UCSD-AML1 (cell line): ENCODE measurements around the gene RPUSD1.

Experiments
- DNase-seq: peaks from one replicate; lab custom pipeline; 2025; ENCODE audit not compliant: unreplicated experiment; lab: John Stamatoyannopoulos, UW

RPUSD1 gene

GRCh38 chr16:799948-800833 lies 12.0 kb upstream of the RPUSD1 start, which contains the start of gene GNG13:
GNG13 (minus strand) TSS chr16:800734; CDS start chr16:799077, 1,657 bp downstream.
- DNase-seq = no peak

GRCh38 chr16:799111-799947 lies 11.1 kb upstream of the RPUSD1 start:
- DNase-seq = no peak

- DNase-seq = no peak
Observed at GRCh38 chr16:798666-799065, 10.5 kb upstream of the RPUSD1 start.

- DNase-seq = no peak
Observed at GRCh38 chr16:797686-798085, 9.5 kb upstream of the RPUSD1 start.

GRCh38 chr16:797120-797420 lies 8.9 kb upstream of the RPUSD1 start:
- DNase-seq = no peak

GRCh38 chr16:796296-797119 lies 8.3 kb upstream of the RPUSD1 start:
- no peak for DNase-seq

GRCh38 chr16:795580-796229 lies 7.5 kb upstream of the RPUSD1 start:
- no peak for DNase-seq

- no peak for DNase-seq
Observed at GRCh38 chr16:794853-795466, 6.8 kb upstream of the RPUSD1 start.

GRCh38 chr16:794091-794822 lies 6.1 kb upstream of the RPUSD1 start:
- DNase-seq = no peak

- no peak for DNase-seq
Observed at GRCh38 chr16:793414-793813, 5.2 kb upstream of the RPUSD1 start.

- DNase-seq = no peak
Observed at GRCh38 chr16:792221-792995, 4.2 kb upstream of the RPUSD1 start.

- DNase-seq = no peak
Observed at GRCh38 chr16:791131-791530, 3.0 kb upstream of the RPUSD1 start.

- no peak for DNase-seq
Observed at GRCh38 chr16:790086-790485, 1.9 kb upstream of the RPUSD1 start.

- DNase-seq = no peak
Observed at GRCh38 chr16:789191-789850, 1.1 kb upstream of the RPUSD1 start.

GRCh38 chr16:788399-789126 lies 382 bp upstream of the RPUSD1 start, which contains the start of gene CHTF18:
CHTF18 (plus strand) TSS chr16:788620; CDS start chr16:788685, 65 bp downstream.
- DNase-seq = peak; percentile 94

GRCh38 chr16:787321-787966 lies 737 bp downstream of the RPUSD1 start:
- DNase-seq = no peak
